ENCODE data around the gene NME1.

GRCh38 chr17:51120357-51120738 lies 33.0 kb upstream of the NME1 start:
- TF ChIP-seq JUN (IDR thresholded peaks at IDR 0.05; ENCODE audit: borderline replicate concordance, low read depth, low read length) (0 out of 2 replicates have a peak, but pooled peaks have one; percentile 4), JUN (CRISPR knock-in tag; IDR thresholded peaks at IDR 0.05; ENCODE audit: borderline replicate concordance) (peak; percentile 84; the same call in 1 of the 2 replicates), ZNF124 (CRISPR knock-in tag; IDR thresholded peaks at IDR 0.05) (no peak), IRF2 (CRISPR knock-in tag; IDR thresholded peaks at IDR 0.05) (no peak), SMAD1 (IDR thresholded peaks at IDR 0.05; ENCODE audit: low read depth, low read length, partially characterized antibody) (no peak), TRIM28 (IDR thresholded peaks at IDR 0.05) (no peak), ATF4 (CRISPR knock-in tag; IDR thresholded peaks at IDR 0.05) (no peak), BRF2 (IDR thresholded peaks at IDR 0.05; ENCODE audit: borderline replicate concordance, insufficient read depth, insufficient read length) (no peak), NRF1 (conservative IDR thresholded peaks at IDR 0.05 in 1 of 2, IDR thresholded peaks at IDR 0.05 in 1 of 2) (peak; percentile 65 to 67), NR2F6 (CRISPR knock-in tag; IDR thresholded peaks at IDR 0.05) (no peak), CTCF (IDR thresholded peaks at IDR 0.05 in 2 of 3, conservative IDR thresholded peaks at IDR 0.05 in 1 of 3; ENCODE audit: insufficient read depth in 2 of 3, low read depth in 1 of 3, low read length in 3 of 3) (no peak)

Data from K562 (cell line).